ENCODE results near the gene C6orf89. TPM values are rescaled to one million over a fixed set of nuclear protein-coding genes. Genes with fewer than 3 reads are reported as not detected.

The C6orf89 gene
- total RNA-seq, 8 experiments from 2014 or later, result 22.2 to 55.6 (median 34.5) TPM

GRCh38 chr6:36844232-36845170, 41.3 kb upstream of the C6orf89 start:
- in situ Hi-C loops (cut with MboI; ENCODE audit: low pct_unique_long_range_greater_than_20kb in 2 of 9, low sequenced_read_pairs in 9 of 9, unreplicated experiment in 9 of 9), result loop anchor here in 1 of 9 experiments (10.0 kb wide), 1 partner anchor 60 kb away; no protein-coding TSS in a partner anchor
- ATAC-seq (replicated peaks in 6 of 8), result no peak
- Histone ChIP-seq H3K4me3 (no peak overlapping the region), H3K4me1 (replicated peaks in 1 of 2) (peaks cover 28 to 29% of the 10 kb centered on the region in 2 donors), H3K27ac (no peak overlapping the region)
- 47 to 100% (median 69%) methylated on average over 2 to 9 of the region's 19 CpGs; no CpG with 5 or more reads in 1 of the 10 experiments for WGBS, 10 experiments

- in situ Hi-C loops (cut with MboI; ENCODE audit: low pct_unique_long_range_greater_than_20kb in 2 of 9, low sequenced_read_pairs in 9 of 9, unreplicated experiment in 9 of 9), result loop anchor here in 1 of 9 experiments (10.0 kb wide), 1 partner anchor 60 kb away; no protein-coding TSS in a partner anchor
- peaks cover 32 to 33% of the 10 kb centered on the region in 2 donors for H3K4me1 ChIP-seq (replicated peaks in 1 of 2)
- no peak overlapping the region for H3K4me3 ChIP-seq
- ATAC-seq (replicated peaks in 6 of 8), result no peak
- WGBS, 10 experiments, result 100% methylated on average over 1 to 3 of the region's 4 CpGs; no CpG with 5 or more reads in 8 of the 10 experiments
- H3K27ac ChIP-seq, result no peak overlapping the region
Measured at GRCh38 chr6:36845233-36845632, 40.5 kb upstream of the C6orf89 start.

GRCh38 chr6:36847152-36847551, 38.6 kb upstream of the C6orf89 start:
- no peak overlapping the region for H3K27ac ChIP-seq
- peaks cover 22 to 25% of the 10 kb centered on the region in 2 donors for H3K4me1 ChIP-seq (replicated peaks in 1 of 2)
- WGBS, 10 experiments, result 89 to 100% (median 90%) methylated on average over 2 to 3 of the region's 4 CpGs; no CpG with 5 or more reads in 6 of the 10 experiments
- in situ Hi-C loops (cut with MboI; ENCODE audit: low pct_unique_long_range_greater_than_20kb in 2 of 9, low sequenced_read_pairs in 9 of 9, unreplicated experiment in 9 of 9), result loop anchor here in 1 of 9 experiments (10.0 kb wide), 1 partner anchor 62 kb away; no protein-coding TSS in a partner anchor
- ATAC-seq (replicated peaks in 6 of 8), result no peak
- no peak overlapping the region for H3K4me3 ChIP-seq

GRCh38 chr6:36847991-36848390, 37.8 kb upstream of the C6orf89 start:
- H3K27ac ChIP-seq, result no peak overlapping the region
- H3K4me3 ChIP-seq, result no peak overlapping the region
- 78 to 100% (median 92%) methylated on average over 1 to 5 of the region's 6 CpGs; no CpG with 5 or more reads in 2 of the 10 experiments for WGBS, 10 experiments
- H3K4me1 ChIP-seq (replicated peaks in 1 of 2), result peaks cover 22 to 25% of the 10 kb centered on the region in 2 donors
- no peak for ATAC-seq (replicated peaks in 6 of 8)
- in situ Hi-C loops (cut with MboI; ENCODE audit: low pct_unique_long_range_greater_than_20kb in 2 of 9, low sequenced_read_pairs in 9 of 9, unreplicated experiment in 9 of 9), result loop anchor here in 1 of 9 experiments (10.0 kb wide), 1 partner anchor 63 kb away; no protein-coding TSS in a partner anchor

GRCh38 chr6:36848658-36849441, 36.9 kb upstream of the C6orf89 start:
- 4 to 61% (median 16%) methylated on average over 2 to 15 of the region's 26 CpGs; no CpG with 5 or more reads in 2 of the 10 experiments for WGBS, 10 experiments
- Histone ChIP-seq H3K4me3 (peak overlapping the region in 1 of 5 donors; percentile 11), H3K27ac (peak overlapping the region in 1 of 2 donors; percentile 51), H3K4me1 (replicated peaks in 1 of 2) (peaks cover 22 to 25% of the 10 kb centered on the region in 2 donors)
- peak; percentile 59 to 90 (median 86) for ATAC-seq (replicated peaks in 6 of 8)
- in situ Hi-C loops (cut with MboI; ENCODE audit: low pct_unique_long_range_greater_than_20kb in 2 of 9, low sequenced_read_pairs in 9 of 9, unreplicated experiment in 9 of 9), result loop anchor here in 1 of 9 experiments (10.0 kb wide), 1 partner anchor 64 kb away; no protein-coding TSS in a partner anchor

GRCh38 chr6:36850021-36850420, 35.7 kb upstream of the C6orf89 start:
- no peak overlapping the region for H3K27ac ChIP-seq
- H3K4me1 ChIP-seq (replicated peaks in 1 of 2), result peaks cover 22 to 25% of the 10 kb centered on the region in 2 donors
- H3K4me3 ChIP-seq, result no peak overlapping the region
- in situ Hi-C loops (cut with MboI; ENCODE audit: low pct_unique_long_range_greater_than_20kb in 2 of 9, low sequenced_read_pairs in 9 of 9, unreplicated experiment in 9 of 9), result loop anchor here in 2 of 9 experiments (25.0 kb wide), 1 partner anchor 238 kb away; no protein-coding TSS in a partner anchor
- 88 to 100% (median 96%) methylated on average over 1 to 9 of the region's 9 CpGs for WGBS, 10 experiments
- ATAC-seq (replicated peaks in 6 of 8), result no peak

- Histone ChIP-seq H3K4me1 (replicated peaks in 1 of 2) (peaks cover 22 to 25% of the 10 kb centered on the region in 2 donors), H3K27ac (no peak overlapping the region), H3K4me3 (no peak overlapping the region)
- WGBS, 10 experiments, result 0 to 50% (median 31%) methylated on average over 1 to 3 of the region's 3 CpGs
- peak in 6 of 8 experiments; percentile 12 to 37 (median 24) for ATAC-seq (replicated peaks in 6 of 8)
- in situ Hi-C loops (cut with MboI; ENCODE audit: low pct_unique_long_range_greater_than_20kb in 2 of 9, low sequenced_read_pairs in 9 of 9, unreplicated experiment in 9 of 9), result loop anchor here in 2 of 9 experiments (25.0 kb wide), 1 partner anchor 239 kb away; no protein-coding TSS in a partner anchor
Measured at GRCh38 chr6:36851149-36851614, 34.6 kb upstream of the C6orf89 start.

- WGBS, 10 experiments, result 60 to 100% (median 88%) methylated on average over 1 to 4 of the region's 4 CpGs; no CpG with 5 or more reads in 2 of the 10 experiments
- Histone ChIP-seq H3K27ac (no peak overlapping the region), H3K4me3 (no peak overlapping the region), H3K4me1 (replicated peaks in 1 of 2) (peaks cover 22 to 25% of the 10 kb centered on the region in 2 donors)
- no peak for ATAC-seq (replicated peaks in 6 of 8)
- in situ Hi-C loops (cut with MboI; ENCODE audit: low pct_unique_long_range_greater_than_20kb in 2 of 9, low sequenced_read_pairs in 9 of 9, unreplicated experiment in 9 of 9), result loop anchor here in 2 of 9 experiments (25.0 kb wide), 1 partner anchor 239 kb away; no protein-coding TSS in a partner anchor
Measured at GRCh38 chr6:36851626-36852025, 34.1 kb upstream of the C6orf89 start.

- 6 to 100% (median 84%) methylated on average over 1 to 4 of the region's 4 CpGs; no CpG with 5 or more reads in 6 of the 10 experiments for WGBS, 10 experiments
- ATAC-seq (replicated peaks in 6 of 8), result peak; percentile 15 to 87 (median 31)
- in situ Hi-C loops (cut with MboI; ENCODE audit: low pct_unique_long_range_greater_than_20kb in 2 of 9, low sequenced_read_pairs in 9 of 9, unreplicated experiment in 9 of 9), result loop anchor here in 2 of 9 experiments (25.0 kb wide), 1 partner anchor 240 kb away; no protein-coding TSS in a partner anchor
- H3K4me3 ChIP-seq, result no peak overlapping the region
- H3K27ac ChIP-seq, result no peak overlapping the region
- H3K4me1 ChIP-seq (replicated peaks in 1 of 2), result peaks cover 22 to 25% of the 10 kb centered on the region in 2 donors
Measured at GRCh38 chr6:36852481-36853147, 33.1 kb upstream of the C6orf89 start.

GRCh38 chr6:36853325-36853724, 32.4 kb upstream of the C6orf89 start:
- 13 to 100% (median 89%) methylated on average over 1 to 4 of the region's 5 CpGs for WGBS, 10 experiments
- Histone ChIP-seq H3K4me1 (replicated peaks in 1 of 2) (peaks cover 18 to 23% of the 10 kb centered on the region in 2 donors), H3K4me3 (no peak overlapping the region), H3K27ac (no peak overlapping the region)
- peak in 2 of 8 experiments; percentile 33 to 55 for ATAC-seq (replicated peaks in 6 of 8)
- in situ Hi-C loops (cut with MboI; ENCODE audit: low pct_unique_long_range_greater_than_20kb in 2 of 9, low sequenced_read_pairs in 9 of 9, unreplicated experiment in 9 of 9), result loop anchor here in 2 of 9 experiments (25.0 kb wide), 1 partner anchor 241 kb away; no protein-coding TSS in a partner anchor

GRCh38 chr6:36855750-36856149, 30.0 kb upstream of the C6orf89 start:
- 87 to 100% (median 98%) methylated on average over 2 to 10 of the region's 10 CpGs; no CpG with 5 or more reads in 2 of the 10 experiments for WGBS, 10 experiments
- no peak overlapping the region for H3K27ac ChIP-seq
- no peak overlapping the region for H3K4me3 ChIP-seq
- in situ Hi-C loops (cut with MboI; ENCODE audit: low pct_unique_long_range_greater_than_20kb in 2 of 9, low sequenced_read_pairs in 9 of 9, unreplicated experiment in 9 of 9), result loop anchor here in 2 of 9 experiments (25.0 kb wide), 1 partner anchor 243 kb away; no protein-coding TSS in a partner anchor
- no peak for ATAC-seq (replicated peaks in 6 of 8)
- peaks cover 0 to 8% of the 10 kb centered on the region in 2 donors for H3K4me1 ChIP-seq (replicated peaks in 1 of 2)

Measured in motor neuron (in vitro differentiated cells).